ENCODE data around the gene MAP3K13. TPM values are rescaled to one million over a fixed set of nuclear protein-coding genes. Genes with fewer than 3 reads are reported as not detected.

The MAP3K13 gene
- total and polyA plus RNA-seq, 2 donors (not counting 1 experiment from before 2014, with no cell fraction given) = 15.0 to 28.2 TPM

DNA sequence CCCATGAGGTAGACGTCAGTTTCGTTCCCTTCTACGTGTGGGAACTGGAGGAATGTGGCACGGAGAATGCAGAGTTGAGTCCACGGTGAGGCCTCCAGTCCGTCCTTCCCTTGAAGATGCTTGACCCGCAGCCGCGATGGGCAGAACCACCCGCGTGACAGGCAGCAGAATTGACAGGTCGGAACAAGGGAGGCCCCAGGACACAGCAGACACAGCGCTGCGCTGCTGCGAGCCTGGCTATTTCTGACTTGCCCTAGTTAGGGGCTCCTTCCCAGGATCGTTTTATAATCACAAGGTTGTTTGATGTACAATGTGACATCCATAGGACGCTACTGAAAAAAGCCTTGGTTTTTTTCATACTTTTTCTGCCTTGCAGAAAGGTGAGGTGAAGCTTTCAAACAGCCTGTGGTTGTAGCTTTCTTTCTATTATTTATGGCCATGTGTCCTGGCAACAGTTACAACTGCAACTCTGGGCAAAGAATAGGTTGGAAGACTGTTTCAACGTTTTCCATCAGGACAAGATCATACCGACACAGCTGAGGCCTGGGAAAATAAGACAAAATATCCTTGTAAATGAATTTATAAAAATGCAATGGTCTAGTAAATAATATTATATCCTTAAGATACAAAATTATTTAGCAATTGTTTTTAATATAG, 145.5 kb downstream of the MAP3K13 start:
- H3K27me3 ChIP-seq (ENCODE audit: control insufficient read depth, insufficient read depth, low read length) = no peaks in the 10 kb centered on the region
- no peaks in the 10 kb centered on the region for H3K36me3 ChIP-seq (ENCODE audit: control insufficient read depth, insufficient read depth, low read length)
- no peak overlapping the region for H3K4me2 ChIP-seq (ENCODE audit: extremely low read depth, insufficient read depth, low read length)
- H4K20me1 ChIP-seq (ENCODE audit: control insufficient read depth, extremely low read depth, insufficient read depth, low read length) = no peaks in the 10 kb centered on the region
- no peaks in the 10 kb centered on the region for H3K79me2 ChIP-seq (ENCODE audit: control insufficient read depth, insufficient read depth, low read length)
- no peak for DNase-seq (ENCODE audit: low read depth in 2 of 2)
- no peaks in the 10 kb centered on the region for H3K9me3 ChIP-seq (ENCODE audit: control insufficient read depth, insufficient read depth, low read depth, low read length)
- H3K4me1 ChIP-seq (ENCODE audit: control insufficient read depth, extremely low read depth, insufficient read depth, low read length) = no peaks in the 10 kb centered on the region
- H3K27ac ChIP-seq (ENCODE audit: insufficient read depth, low read length) = no peak overlapping the region
- H3K4me3 ChIP-seq (replicated peaks in 1 of 4; ENCODE audit: control extremely low read depth in 1 of 4, insufficient read depth in 1 of 4, low read depth in 3 of 4, low read length in 4 of 4) = no peak overlapping the region
- H2AFZ ChIP-seq (ENCODE audit: low read length) = no peak overlapping the region
- TF ChIP-seq, protein P1, sequence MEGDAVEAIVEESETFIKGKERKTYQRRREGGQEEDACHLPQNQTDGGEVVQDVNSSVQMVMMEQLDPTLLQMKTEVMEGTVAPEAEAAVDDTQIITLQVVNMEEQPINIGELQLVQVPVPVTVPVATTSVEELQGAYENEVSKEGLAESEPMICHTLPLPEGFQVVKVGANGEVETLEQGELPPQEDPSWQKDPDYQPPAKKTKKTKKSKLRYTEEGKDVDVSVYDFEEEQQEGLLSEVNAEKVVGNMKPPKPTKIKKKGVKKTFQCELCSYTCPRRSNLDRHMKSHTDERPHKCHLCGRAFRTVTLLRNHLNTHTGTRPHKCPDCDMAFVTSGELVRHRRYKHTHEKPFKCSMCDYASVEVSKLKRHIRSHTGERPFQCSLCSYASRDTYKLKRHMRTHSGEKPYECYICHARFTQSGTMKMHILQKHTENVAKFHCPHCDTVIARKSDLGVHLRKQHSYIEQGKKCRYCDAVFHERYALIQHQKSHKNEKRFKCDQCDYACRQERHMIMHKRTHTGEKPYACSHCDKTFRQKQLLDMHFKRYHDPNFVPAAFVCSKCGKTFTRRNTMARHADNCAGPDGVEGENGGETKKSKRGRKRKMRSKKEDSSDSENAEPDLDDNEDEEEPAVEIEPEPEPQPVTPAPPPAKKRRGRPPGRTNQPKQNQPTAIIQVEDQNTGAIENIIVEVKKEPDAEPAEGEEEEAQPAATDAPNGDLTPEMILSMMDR (conservative IDR thresholded peaks at IDR 0.05 in 1 of 2, IDR thresholded peaks at IDR 0.05 in 1 of 2; ENCODE audit: low read depth in 1 of 2, low read length in 2 of 2) = no peak
- no peak for TF ChIP-seq EZH2 (IDR thresholded peaks at IDR 0.05; ENCODE audit: low read length, missing control alignments)
- no peak overlapping the region for H3K9ac ChIP-seq (ENCODE audit: insufficient read depth, low read length)

DNA sequence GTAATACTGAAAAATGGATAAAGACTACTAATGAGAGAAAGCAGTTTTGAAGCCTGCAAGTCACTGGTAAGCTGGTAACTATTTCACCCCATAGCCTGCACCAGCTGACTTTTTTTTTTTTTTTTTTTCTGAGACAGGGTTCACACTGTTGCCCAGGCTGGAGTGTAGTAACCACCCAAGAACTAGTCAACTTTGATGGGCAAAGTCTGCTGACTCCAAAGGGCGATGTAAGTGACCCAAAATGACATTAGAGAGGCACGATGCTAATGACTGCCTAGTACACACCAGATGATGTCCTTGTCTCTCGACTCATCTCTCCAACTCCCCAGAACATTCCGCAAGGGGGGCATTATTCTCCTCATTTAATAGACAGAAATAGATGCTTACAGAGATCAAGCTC, 148.8 kb downstream of the MAP3K13 start:
- peaks cover 4% of the 10 kb centered on the region for H3K27me3 ChIP-seq (ENCODE audit: control insufficient read depth, insufficient read depth, low read length)
- no peaks in the 10 kb centered on the region for H3K9me3 ChIP-seq (ENCODE audit: control insufficient read depth, insufficient read depth, low read depth, low read length)
- H3K9ac ChIP-seq (ENCODE audit: insufficient read depth, low read length) = no peak overlapping the region
- TF ChIP-seq, protein P1 (conservative IDR thresholded peaks at IDR 0.05 in 1 of 2, IDR thresholded peaks at IDR 0.05 in 1 of 2; ENCODE audit: low read depth in 1 of 2, low read length in 2 of 2) = no peak
- no peak for TF ChIP-seq EZH2 (IDR thresholded peaks at IDR 0.05; ENCODE audit: low read length, missing control alignments)
- DNase-seq (ENCODE audit: low read depth in 2 of 2) = no peak
- no peak overlapping the region for H3K4me2 ChIP-seq (ENCODE audit: extremely low read depth, insufficient read depth, low read length)
- H4K20me1 ChIP-seq (ENCODE audit: control insufficient read depth, extremely low read depth, insufficient read depth, low read length) = no peaks in the 10 kb centered on the region
- H3K79me2 ChIP-seq (ENCODE audit: control insufficient read depth, insufficient read depth, low read length) = no peaks in the 10 kb centered on the region
- H3K36me3 ChIP-seq (ENCODE audit: control insufficient read depth, insufficient read depth, low read length) = no peaks in the 10 kb centered on the region
- no peak overlapping the region for H3K4me3 ChIP-seq (replicated peaks in 1 of 4; ENCODE audit: control extremely low read depth in 1 of 4, insufficient read depth in 1 of 4, low read depth in 3 of 4, low read length in 4 of 4)
- H3K4me1 ChIP-seq (ENCODE audit: control insufficient read depth, extremely low read depth, insufficient read depth, low read length) = no peaks in the 10 kb centered on the region
- no peak overlapping the region for H3K27ac ChIP-seq (ENCODE audit: insufficient read depth, low read length)
- no peak overlapping the region for H2AFZ ChIP-seq (ENCODE audit: low read length)

DNA sequence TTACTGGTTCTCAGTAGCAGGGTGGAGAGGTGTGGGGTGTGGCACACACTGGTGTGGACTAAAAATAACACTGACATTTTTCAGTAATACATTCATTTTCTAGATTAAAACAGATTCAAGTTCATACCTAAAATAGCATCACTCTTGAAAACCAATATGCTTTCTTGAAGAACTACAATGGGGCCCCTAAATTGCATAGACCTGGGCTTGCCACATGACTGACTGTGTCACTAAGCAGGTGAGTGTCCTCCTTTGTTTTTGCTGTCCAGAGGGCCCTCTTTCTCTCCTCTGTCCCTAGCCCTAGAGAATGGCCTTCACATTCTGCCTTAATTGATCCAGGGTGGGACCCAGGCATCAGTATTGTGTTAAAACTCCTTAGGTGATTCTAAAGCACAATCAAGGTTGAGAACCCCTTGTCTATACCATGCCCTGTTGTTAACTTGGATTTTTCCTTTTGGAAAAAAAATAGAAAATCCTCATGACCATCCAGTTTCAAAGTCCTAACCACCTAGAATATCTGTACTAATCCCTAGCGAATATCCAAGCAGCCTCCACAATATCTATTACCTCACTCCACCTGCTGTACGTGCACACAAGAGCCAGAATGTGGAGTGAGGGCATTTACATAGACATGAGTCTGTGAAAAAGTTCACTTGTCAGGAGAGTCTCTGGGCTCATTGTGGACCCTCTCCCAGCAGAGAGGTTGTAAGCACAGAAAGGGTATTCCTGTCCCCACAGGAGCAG, 154.6 kb downstream of the MAP3K13 start:
- Histone ChIP-seq H2AFZ (ENCODE audit: low read length) (no peak overlapping the region), H3K4me3 (replicated peaks in 1 of 4; ENCODE audit: control extremely low read depth in 1 of 4, insufficient read depth in 1 of 4, low read depth in 3 of 4, low read length in 4 of 4) (no peak overlapping the region), H3K36me3 (ENCODE audit: control insufficient read depth, insufficient read depth, low read length) (no peaks in the 10 kb centered on the region), H3K9me3 (ENCODE audit: control insufficient read depth, insufficient read depth, low read depth, low read length) (no peaks in the 10 kb centered on the region), H3K27me3 (ENCODE audit: control insufficient read depth, insufficient read depth, low read length) (peaks cover 4% of the 10 kb centered on the region), H3K27ac (ENCODE audit: insufficient read depth, low read length) (no peak overlapping the region), H3K4me1 (ENCODE audit: control insufficient read depth, extremely low read depth, insufficient read depth, low read length) (no peaks in the 10 kb centered on the region), H3K9ac (ENCODE audit: insufficient read depth, low read length) (no peak overlapping the region), H3K4me2 (ENCODE audit: extremely low read depth, insufficient read depth, low read length) (no peak overlapping the region), H3K79me2 (ENCODE audit: control insufficient read depth, insufficient read depth, low read length) (no peaks in the 10 kb centered on the region), H4K20me1 (ENCODE audit: control insufficient read depth, extremely low read depth, insufficient read depth, low read length) (no peaks in the 10 kb centered on the region)
- no peak for DNase-seq (ENCODE audit: low read depth in 2 of 2)
- TF ChIP-seq EZH2 (IDR thresholded peaks at IDR 0.05; ENCODE audit: low read length, missing control alignments) = no peak
- TF ChIP-seq, protein P1 (conservative IDR thresholded peaks at IDR 0.05 in 1 of 2, IDR thresholded peaks at IDR 0.05 in 1 of 2; ENCODE audit: low read depth in 1 of 2, low read length in 2 of 2) = no peak

Data from fibroblast of lung (primary cell).